Esophagus squamous epithelium (tissue), 5 donors: ENCODE measurements around the gene CTU1. TPM values are rescaled to one million over a fixed set of nuclear protein-coding genes. Genes with fewer than 3 reads are reported as not detected.

ENCODE experiments used
- DNase-seq: peaks from one replicate; lab custom pipeline; 2025; lab: John Stamatoyannopoulos, UW
- H3K27ac ChIP-seq, 4 donors: fragments of 200-600 bp; sonication (generic); one replicate each; pipeline ENCODE4 v1.5.1; 2016 to 2019; ENCODE audit warnings: mild to moderate bottlenecking in 1 of 4
- H3K27me3 ChIP-seq, 4 donors: fragments of 200-600 bp; sonication (generic); 1 replicate in 3 of 4; 2 replicates in 1 of 4; pipeline versions ENCODE4 v1.5.1 to v1.6.0; 2017 to 2021; ENCODE audit warnings: antibody characterized with exemption in 1 of 4
- H3K36me3 ChIP-seq, 3 donors: fragments of 200-600 bp; sonication (generic); one replicate each; pipeline ENCODE4 v1.5.1; 2016 to 2019
- H3K4me1 ChIP-seq, 3 donors: fragments of 200-600 bp; sonication (generic); one replicate each; pipeline ENCODE4 v1.5.1; 2017 to 2019
- H3K4me3 ChIP-seq, 4 donors: fragments of 200-600 bp; sonication (generic); 1 replicate in 3 of 4; 2 replicates in 1 of 4; pipeline ENCODE4 v1.5.1; 2016 to 2019; ENCODE audit warnings: mild to moderate bottlenecking in 2 of 4, moderate library complexity in 1 of 4
- H3K9me3 ChIP-seq, 3 donors: fragments of 200-600 bp; sonication (generic); one replicate each; pipeline ENCODE4 v1.5.1; 2016 to 2019
- CTCF ChIP-seq, 6 experiments: fragments of 450-650 bp in 4 of 6; fragments of 200-600 bp in 2 of 6; sonication (generic) in 2 of 6; IDR thresholded peaks; one replicate each; pipeline ENCODE4 v1.5.1; 2016 to 2019; ENCODE audit warnings: antibody characterized with exemption in 6 of 6, mild to moderate bottlenecking in 4 of 6, moderate library complexity in 4 of 6
- POLR2A ChIP-seq, 4 donors: fragments of 450-650 bp; IDR thresholded peaks; one replicate each; pipeline ENCODE4 v1.6.1; 2017; ENCODE audit warnings: antibody characterized with exemption in 4 of 4, mild to moderate bottlenecking in 4 of 4, moderate library complexity in 3 of 4
- WGBS, 2 donors: methylation state at CpG; one replicate each; pipeline ENCODE4 v1.1.5; 2018; 5-methylcytosine and 5-hydroxymethylcytosine counted together
- intact Hi-C: fragments of 100-400 bp; cut with DNase I; formaldehyde crosslinking; loops from one replicate; pipeline ENCODE4 v1.15.0; 2022
- total RNA-seq, 4 donors: library from RNA; depleted of rRNA; stranded (reverse); fragments of >200 nt; gene quantifications; one replicate each; pipeline ENCODE4 v1.1.0, GENCODE V29; 2016
- donor health status: DM: yes; HTN: yes; CAD: no.

CTU1 gene
- total RNA-seq, 4 donors from 2014 or later = 10.8 to 18.6 (median 13.5) TPM

DNA sequence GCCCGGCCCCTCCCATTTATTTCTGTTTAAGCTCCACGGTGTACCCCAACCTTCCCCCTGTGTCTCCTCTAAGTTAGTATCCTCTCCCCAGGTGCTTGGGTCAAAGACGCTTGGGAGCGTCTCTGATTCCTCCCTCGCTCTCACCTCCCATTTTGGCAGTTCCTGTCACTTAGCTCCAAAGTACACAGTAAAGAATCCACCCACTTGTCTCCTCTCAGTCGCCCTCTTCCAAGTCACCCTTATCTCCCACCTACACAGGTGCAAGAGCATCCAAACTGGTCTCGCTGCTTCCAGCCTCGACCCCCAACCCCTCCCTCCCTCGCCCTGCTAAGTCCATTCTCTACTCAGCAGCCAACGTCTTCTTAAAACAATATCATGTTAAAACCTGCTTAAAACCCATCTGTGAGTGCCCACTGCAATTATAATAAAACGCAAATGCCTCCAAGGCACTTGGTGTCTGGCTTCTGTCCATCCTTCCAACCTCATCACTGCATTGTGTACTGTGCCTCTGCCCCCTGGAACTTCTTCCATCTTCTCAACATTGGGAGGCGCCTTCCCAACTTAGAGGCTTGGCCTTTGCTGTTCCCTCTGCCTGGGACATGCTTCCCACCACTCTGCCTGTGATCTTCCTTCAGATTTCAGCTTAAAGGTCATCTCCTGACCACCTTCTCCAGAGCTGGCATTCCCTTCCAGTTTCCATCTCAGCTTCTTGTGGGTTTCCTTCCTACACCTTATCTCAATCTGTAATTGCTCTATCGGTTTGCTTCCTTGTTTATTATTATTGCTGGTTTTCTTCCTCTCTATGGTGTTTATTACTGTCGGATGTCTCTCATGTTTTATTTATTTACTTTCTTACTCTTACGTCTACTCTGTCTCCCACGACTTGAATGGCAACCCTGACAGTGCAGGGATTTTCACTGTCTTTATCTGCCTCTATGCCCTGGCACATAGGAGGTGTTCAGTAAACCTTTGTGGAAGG is 16.0 kb downstream of the CTU1 start:
- H3K4me1 ChIP-seq = peaks cover 6 to 45% (median 9%) of the 10 kb centered on the region in 3 donors
- H3K27ac ChIP-seq = peak overlapping the region in 2 of 4 donors; percentile 59 to 70
- H3K36me3 ChIP-seq = peaks cover 0 to under 1% (median 0%) of the 10 kb centered on the region in 3 donors
- intact Hi-C loops = loop anchor here (5.0 kb wide), 1 partner anchor 70 kb away; no protein-coding TSS in a partner anchor
- H3K4me3 ChIP-seq = no peak overlapping the region
- DNase-seq = no peak
- 41 to 43% methylated on average over 16 of the region's 16 CpGs for WGBS, 2 donors
- no peaks in the 10 kb centered on the region for H3K9me3 ChIP-seq
- TF ChIP-seq CTCF (IDR thresholded peaks at IDR 0.05) = no peak
- TF ChIP-seq POLR2A (IDR thresholded peaks at IDR 0.05) = no peak
- no peaks in the 10 kb centered on the region for H3K27me3 ChIP-seq

- no peaks in the 10 kb centered on the region for H3K36me3 ChIP-seq
- H3K9me3 ChIP-seq = no peaks in the 10 kb centered on the region
- DNase-seq = no peak
- no peaks in the 10 kb centered on the region for H3K27me3 ChIP-seq
- H3K4me3 ChIP-seq = no peak overlapping the region
- 81 to 83% methylated on average over 10 of the region's 10 CpGs for WGBS, 2 donors
- TF ChIP-seq CTCF (IDR thresholded peaks at IDR 0.05) (no peak), POLR2A (IDR thresholded peaks at IDR 0.05) (no peak)
- H3K27ac ChIP-seq = no peak overlapping the region
- intact Hi-C loops = loop anchor here (5.0 kb wide), 1 partner anchor 69 kb away; no protein-coding TSS in a partner anchor
- H3K4me1 ChIP-seq = peaks cover 0 to 34% (median 9%) of the 10 kb centered on the region in 3 donors
Measured at GRCh38 chr19:51091126-51091525, 17.1 kb downstream of the CTU1 start.

- TF ChIP-seq CTCF (IDR thresholded peaks at IDR 0.05) = no peak
- TF ChIP-seq POLR2A (IDR thresholded peaks at IDR 0.05) = no peak
- H3K27me3 ChIP-seq = no peaks in the 10 kb centered on the region
- H3K9me3 ChIP-seq = no peaks in the 10 kb centered on the region
- WGBS, 2 donors = 66 to 81% methylated on average over 7 to 8 of the region's 8 CpGs
- peaks cover 0 to 34% (median 9%) of the 10 kb centered on the region in 3 donors for H3K4me1 ChIP-seq
- DNase-seq = no peak
- no peaks in the 10 kb centered on the region for H3K36me3 ChIP-seq
- intact Hi-C loops = loop anchor here (5.0 kb wide), 1 partner anchor 68 kb away; no protein-coding TSS in a partner anchor
- no peak overlapping the region for H3K4me3 ChIP-seq
- H3K27ac ChIP-seq = no peak overlapping the region
Measured at GRCh38 chr19:51090471-51090870, 17.7 kb downstream of the CTU1 start.

- intact Hi-C loops = loop anchor here (5.0 kb wide), 1 partner anchor 67 kb away; no protein-coding TSS in a partner anchor
- TF ChIP-seq POLR2A (IDR thresholded peaks at IDR 0.05) = no peak
- TF ChIP-seq CTCF (IDR thresholded peaks at IDR 0.05) = no peak
- Histone ChIP-seq H3K4me1 (peaks cover 0 to 28% (median 9%) of the 10 kb centered on the region in 3 donors), H3K27ac (no peak overlapping the region), H3K9me3 (no peaks in the 10 kb centered on the region), H3K27me3 (no peaks in the 10 kb centered on the region), H3K36me3 (no peaks in the 10 kb centered on the region), H3K4me3 (no peak overlapping the region)
- no peak for DNase-seq
- 84 to 87% methylated on average over 15 to 17 of the region's 17 CpGs for WGBS, 2 donors
Measured at GRCh38 chr19:51089786-51090185, 18.4 kb downstream of the CTU1 start.
